SK-N-SH (cell line): Measurements from ENCODE around the gene PPL. TPM values are rescaled to one million over a fixed set of nuclear protein-coding genes. Genes with fewer than 3 reads are reported as not detected.

ENCODE experiments used
- CTCF ChIA-PET: fragments of 300-600, 350-600 bp; formaldehyde crosslinking; extraction: SDS; loops from one replicate; lab custom pipeline; 2021; lab: Yijun Ruan, JAX
- POLR2A ChIA-PET: fragments of 350-600 bp; sonication (Branson Sonifier 250); formaldehyde crosslinking; extraction: SDS; loops from one replicate; lab custom pipeline; 2020; ENCODE audit warnings: antibody characterized with exemption, inconsistent platforms; lab: Yijun Ruan, JAX
- DNase-seq: peaks from one replicate; pipeline ENCODE4 v3.0.0; 2012
- H2AFZ ChIP-seq: fragments of 200-600 bp; sonication (generic); 2 replicates; pipeline ENCODE4 v1.8.1; 2016; ENCODE audit warnings: antibody characterized with exemption, mild to moderate bottlenecking, low read depth
- H3F3A ChIP-seq: fragments of 200-600 bp; sonication (generic); replicated peaks from 2 replicates; pipeline ENCODE3; 2016; ENCODE audit warnings: antibody characterized with exemption, mild to moderate bottlenecking; ENCODE audit not compliant: insufficient read depth
- H3K27ac ChIP-seq, 2 experiments: fragments of 200-500 bp in 1 of 2; fragments of 200-600 bp in 1 of 2; sonication (Bioruptor generic) in 1 of 2; sonication (generic), shearing (Covaris generic) in 1 of 2; 2 replicates each; pipeline versions ENCODE4 v1.5.1 to v1.6.1; 2014 to 2016; ENCODE audit warnings: low read depth in 2 of 2, inconsistent platforms in 1 of 2, low read length in 1 of 2, mild to moderate bottlenecking in 1 of 2, mixed read lengths in 1 of 2
- H3K27me3 ChIP-seq: fragments of 200-600 bp; sonication (generic), shearing (Covaris generic); 2 replicates; pipeline ENCODE4 v1.6.1; 2016; ENCODE audit warnings: mixed run types; ENCODE audit not compliant: insufficient read depth
- H3K36me3 ChIP-seq, 2 experiments: fragments of 200-500 bp in 1 of 2; fragments of 200-600 bp in 1 of 2; sonication (Bioruptor generic) in 1 of 2; sonication (generic) in 1 of 2; replicated peaks in 1 of 2; 2 replicates each; pipeline versions ENCODE3 to v1.5.1; 2014 to 2016; ENCODE audit warnings: low read length in 1 of 2, mild to moderate bottlenecking in 1 of 2; ENCODE audit not compliant: insufficient read depth in 2 of 2, control insufficient read depth in 1 of 2
- H3K4me1 ChIP-seq, 2 experiments: fragments of 200-500 bp in 1 of 2; fragments of 200-600 bp in 1 of 2; sonication (Bioruptor generic) in 1 of 2; sonication (generic), shearing (Covaris generic) in 1 of 2; 2 replicates each; pipeline versions ENCODE4 v1.5.1 to v1.6.1; 2014 to 2016; ENCODE audit warnings: low read depth in 1 of 2, low read length in 1 of 2, mixed run types in 1 of 2; ENCODE audit not compliant: insufficient read depth in 2 of 2, control insufficient read depth in 1 of 2
- H3K4me2 ChIP-seq: fragments of 200-600 bp; sonication (generic), shearing (Covaris generic); 2 replicates; pipeline ENCODE4 v1.6.1; 2017; ENCODE audit warnings: mixed run types
- H3K4me3 ChIP-seq, 2 experiments: fragments of 200-500 bp in 1 of 2; fragments of 200-600 bp in 1 of 2; sonication (Bioruptor generic) in 1 of 2; sonication (generic), shearing (Covaris generic) in 1 of 2; 2 replicates each; pipeline versions ENCODE4 v1.5.1 to v1.8.1; 2014 to 2016; ENCODE audit warnings: low read depth in 2 of 2, inconsistent platforms in 1 of 2, low read length in 1 of 2, mild to moderate bottlenecking in 1 of 2, mixed read lengths in 1 of 2, moderate library complexity in 1 of 2
- H3K79me2 ChIP-seq: fragments of 200-600 bp; sonication (generic); 2 replicates; pipeline ENCODE4 v1.8.1; 2017; ENCODE audit warnings: mild to moderate bottlenecking; ENCODE audit not compliant: insufficient read depth
- H3K9ac ChIP-seq: fragments of 200-600 bp; sonication (generic); 2 replicates; pipeline ENCODE4 v1.6.1; 2017; ENCODE audit warnings: mixed run types
- H3K9me2 ChIP-seq: fragments of 200-600 bp; sonication (generic); 2 replicates; pipeline ENCODE4 v1.6.1; 2017; ENCODE audit warnings: mixed run types
- H3K9me3 ChIP-seq: fragments of 200-600 bp; sonication (generic); 2 replicates; pipeline ENCODE4 v1.6.1; 2017; ENCODE audit warnings: mixed run types, mild to moderate bottlenecking, moderate library complexity
- H4K20me1 ChIP-seq: fragments of 200-600 bp; sonication (generic); 2 replicates; pipeline ENCODE4 v1.6.1; 2017; ENCODE audit warnings: mild to moderate bottlenecking, mixed run types; ENCODE audit not compliant: insufficient read depth
- CHD2 ChIP-seq: fragments of 150-350 bp; IDR thresholded peaks from 2 replicates; pipeline ENCODE4 v1.6.1; 2018; ENCODE audit warnings: low read length; ENCODE audit not compliant: partially characterized antibody
- ELF1 ChIP-seq: IDR thresholded peaks from 2 replicates; pipeline ENCODE4 v1.4.0; 2012
- EP300 ChIP-seq, 2 experiments: IDR thresholded peaks; 2 replicates each; pipeline versions ENCODE4 v1.4.0 to v1.6.1; 2012; ENCODE audit warnings: borderline replicate concordance in 1 of 2, low read depth in 1 of 2, low read length in 1 of 2
- FOXJ3 ChIP-seq: sonication (generic); formaldehyde crosslinking; IDR thresholded peaks from 2 replicates; pipeline ENCODE4 v1.5.1; 2020; ENCODE audit warnings: mild to moderate bottlenecking, missing genetic modification reagents
- GABPA ChIP-seq: IDR thresholded peaks from 2 replicates; pipeline ENCODE4 v1.4.0; 2012; ENCODE audit warnings: low read depth, mild to moderate bottlenecking
- JUND ChIP-seq: IDR thresholded peaks from 2 replicates; pipeline ENCODE4 v1.4.0; 2012
- NFIC ChIP-seq: IDR thresholded peaks from 2 replicates; pipeline ENCODE4 v1.4.0; 2012; ENCODE audit warnings: borderline replicate concordance
- PBX3 ChIP-seq: IDR thresholded peaks from 2 replicates; pipeline ENCODE4; 2012
- RAD21 ChIP-seq: IDR thresholded peaks from 2 replicates; pipeline ENCODE4 v1.6.1; 2012; ENCODE audit warnings: mild to moderate bottlenecking, low read length
- REST ChIP-seq: IDR thresholded peaks from 2 replicates; pipeline ENCODE4 v1.6.1; 2012; ENCODE audit warnings: mild to moderate bottlenecking, low read depth, low read length, moderate library complexity
- RFX5 ChIP-seq: IDR thresholded peaks from 2 replicates; pipeline ENCODE4 v1.6.1; 2012; ENCODE audit warnings: mild to moderate bottlenecking, improper control_type of control experiment, low read length
- RXRA ChIP-seq: IDR thresholded peaks from 2 replicates; pipeline ENCODE4 v1.4.0; 2012; ENCODE audit warnings: low read depth, mild to moderate bottlenecking, borderline replicate concordance
- SMC3 ChIP-seq: IDR thresholded peaks from 2 replicates; pipeline ENCODE4 v1.6.1; 2012; ENCODE audit warnings: low read depth, low read length, improper control_type of control experiment
- USF2 ChIP-seq: fragments of 150-350 bp; IDR thresholded peaks from 2 replicates; pipeline ENCODE4 v1.6.1; 2017; ENCODE audit warnings: antibody characterized with exemption, low read length, low read depth, borderline replicate concordance
- YY1 ChIP-seq: IDR thresholded peaks from 2 replicates; pipeline ENCODE4 v1.4.0; 2012; ENCODE audit warnings: low read depth, mild to moderate bottlenecking
- WGBS: methylation state at CpG from one replicate; pipeline ENCODE4 v1.1.6; 2017; ENCODE audit warnings: low lambda C conversion rate; 5-methylcytosine and 5-hydroxymethylcytosine counted together
- polyA plus RNA-seq, 3 experiments: library from polyadenylated mRNA; depleted of rRNA; stranded (reverse); fragments of >200 nt; gene quantifications; 2 replicates each; pipeline ENCODE4 v1.2.3, GENCODE V29; 2012

The PPL gene
- polyA plus RNA-seq, 1 of the 3 experiments (the other 2 are of a cell fraction): 24.6 TPM

GRCh38 chr16:4860727-4861342, 76.1 kb downstream of the PPL start:
- no peaks in the 10 kb centered on the region for H3K27me3 ChIP-seq
- H3K36me3 ChIP-seq: peaks cover 46 to 61% of the 10 kb centered on the region in 2 experiments
- WGBS: 93% methylated on average over 10 of the region's 14 CpGs
- no peaks in the 10 kb centered on the region for H3F3A ChIP-seq
- H2AFZ ChIP-seq: no peak overlapping the region
- 0 out of 2 replicates have a peak, but pooled peaks cover 3% of the 10 kb centered on the region for H4K20me1 ChIP-seq
- CTCF ChIA-PET: interaction anchor here (0.9 to 1.4 kb wide), 3 partner anchors 10 to 75 kb away, joined by 3 to 6 read pairs (median 4); no protein-coding TSS in a partner anchor
- H3K79me2 ChIP-seq: peaks cover 70% of the 10 kb centered on the region
- no peak overlapping the region for H3K4me3 ChIP-seq
- POLR2A ChIA-PET: no interaction called here
- no peaks in the 10 kb centered on the region for H3K4me1 ChIP-seq
- H3K27ac ChIP-seq: no peak overlapping the region
- no peak for DNase-seq
- no peak overlapping the region for H3K9ac ChIP-seq
- H3K9me3 ChIP-seq: no peaks in the 10 kb centered on the region
- H3K4me2 ChIP-seq: no peak overlapping the region
- no peaks in the 10 kb centered on the region for H3K9me2 ChIP-seq
- TF ChIP-seq RXRA (no peak), USF2 (no peak), CHD2 (no peak), REST (no peak), JUND (no peak), RAD21 (no peak), RFX5 (no peak), GABPA (no peak), NFIC (no peak), ELF1 (no peak), PBX3 (no peak), EP300 (IDR thresholded peaks at IDR 0.05; ENCODE audit: borderline replicate concordance in 1 of 2, low read depth in 1 of 2, low read length in 1 of 2) (no peak), SMC3 (no peak), FOXJ3 (CRISPR knock-in tag) (no peak), YY1 (no peak)
